Astrocyte (in vitro differentiated cells and primary cell): Measurements from ENCODE around the gene USP9X. TPM values are rescaled to one million over a fixed set of nuclear protein-coding genes. Genes with fewer than 3 reads are reported as not detected.

ENCODE experiments used
- DNase-seq: peaks from one replicate; pipeline ENCODE4 v3.0.0-alpha.2; 2010; ENCODE audit warnings: low read depth
- FAIRE-seq: peaks from 2 replicates; lab custom pipeline; 2011; peaks lifted over from hg19 to GRCh38; lab: Jason Lieb, UNC
- H2AFZ ChIP-seq: 2 replicates; pipeline ENCODE4 v1.6.0; 2012; ENCODE audit warnings: low read depth, low read length, inconsistent platforms
- H3K27ac ChIP-seq: 2 replicates; pipeline ENCODE4 v1.5.1; 2011; ENCODE audit warnings: low read depth, low read length, inconsistent platforms
- H3K27me3 ChIP-seq: 2 replicates; pipeline ENCODE4 v1.6.0; 2011; ENCODE audit warnings: low read length, inconsistent platforms; ENCODE audit not compliant: insufficient read depth
- H3K36me3 ChIP-seq: 2 replicates; pipeline ENCODE4 v1.5.1; 2011; ENCODE audit warnings: low read length, inconsistent platforms; ENCODE audit not compliant: insufficient read depth
- H3K4me1 ChIP-seq: 2 replicates; pipeline ENCODE4 v1.5.1; 2011; ENCODE audit warnings: low read length, inconsistent platforms; ENCODE audit not compliant: insufficient read depth
- H3K4me2 ChIP-seq: 2 replicates; pipeline ENCODE4 v1.6.0; 2012; ENCODE audit warnings: low read length, inconsistent platforms
- H3K4me3 ChIP-seq: 2 replicates; pipeline ENCODE4 v1.5.1; 2011; ENCODE audit warnings: low read depth, mild to moderate bottlenecking, low read length, inconsistent platforms; ENCODE audit not compliant: insufficient read depth
- H3K79me2 ChIP-seq: 2 replicates; pipeline ENCODE4 v1.6.0; 2012; ENCODE audit warnings: mild to moderate bottlenecking, low read length, inconsistent platforms; ENCODE audit not compliant: insufficient read depth
- H3K9ac ChIP-seq: 2 replicates; pipeline ENCODE4 v1.6.0; 2012; ENCODE audit warnings: mild to moderate bottlenecking, low read length, inconsistent platforms
- H3K9me3 ChIP-seq: 2 replicates; pipeline ENCODE4 v1.5.1; 2012; ENCODE audit warnings: low read depth, mild to moderate bottlenecking, low read length, inconsistent platforms; ENCODE audit not compliant: insufficient read depth
- H4K20me1 ChIP-seq: 2 replicates; pipeline ENCODE4 v1.6.0; 2012; ENCODE audit warnings: low read length, inconsistent platforms; ENCODE audit not compliant: insufficient read depth
- H3K27ac Mint-ChIP-seq: one replicate; pipeline ENCODE4 v1.8.0; 2021; ENCODE audit warnings: mild to moderate bottlenecking, mixed read lengths; ENCODE audit not compliant: unreplicated experiment
- H3K27me3 Mint-ChIP-seq: one replicate; pipeline ENCODE4 v1.8.0; 2021; ENCODE audit warnings: low read depth, mixed read lengths; ENCODE audit not compliant: unreplicated experiment
- H3K36me3 Mint-ChIP-seq: one replicate; pipeline ENCODE4 v1.8.0; 2021; ENCODE audit warnings: low read depth, mixed read lengths; ENCODE audit not compliant: unreplicated experiment
- H3K4me1 Mint-ChIP-seq: one replicate; pipeline ENCODE4 v1.8.0; 2021; ENCODE audit warnings: low read depth, mixed read lengths; ENCODE audit not compliant: unreplicated experiment
- H3K4me3 Mint-ChIP-seq: one replicate; pipeline ENCODE4 v1.8.0; 2021; ENCODE audit warnings: mild to moderate bottlenecking, moderate library complexity, mixed read lengths; ENCODE audit not compliant: unreplicated experiment
- H3K9me3 Mint-ChIP-seq: one replicate; pipeline ENCODE4 v1.8.0; 2021; ENCODE audit warnings: mild to moderate bottlenecking, mixed read lengths; ENCODE audit not compliant: unreplicated experiment
- EZH2 ChIP-seq: IDR thresholded peaks from 2 replicates; pipeline ENCODE4 v1.6.1; 2012; ENCODE audit warnings: mild to moderate bottlenecking, low read length, inconsistent platforms; ENCODE audit not compliant: insufficient read depth
- total RNA-seq: library from RNA; stranded (reverse); gene quantifications from 2 replicates; pipeline ENCODE4 v1.2.1, GENCODE V29; 2021
- TF ChIP-seq, protein P1 (sequence below): IDR thresholded peaks from 2 replicates; pipeline ENCODE4 v1.5.1; 2011; ENCODE audit warnings: low read depth, mild to moderate bottlenecking, inconsistent platforms, low read length, moderate library complexity; ENCODE audit not compliant: insufficient read depth

USP9X gene
- total RNA-seq, 1 donor from 2014 or later = 112 TPM

- no peak overlapping the region for H2AFZ ChIP-seq
- H3K9me3 Mint-ChIP-seq = no peaks in the 10 kb centered on the region
- H3K27me3 Mint-ChIP-seq = no peaks in the 10 kb centered on the region
- H3K27me3 ChIP-seq = no peaks in the 10 kb centered on the region
- no peaks in the 10 kb centered on the region for H3K9me3 ChIP-seq
- TF ChIP-seq EZH2 = no peak
- TF ChIP-seq, protein P1, sequence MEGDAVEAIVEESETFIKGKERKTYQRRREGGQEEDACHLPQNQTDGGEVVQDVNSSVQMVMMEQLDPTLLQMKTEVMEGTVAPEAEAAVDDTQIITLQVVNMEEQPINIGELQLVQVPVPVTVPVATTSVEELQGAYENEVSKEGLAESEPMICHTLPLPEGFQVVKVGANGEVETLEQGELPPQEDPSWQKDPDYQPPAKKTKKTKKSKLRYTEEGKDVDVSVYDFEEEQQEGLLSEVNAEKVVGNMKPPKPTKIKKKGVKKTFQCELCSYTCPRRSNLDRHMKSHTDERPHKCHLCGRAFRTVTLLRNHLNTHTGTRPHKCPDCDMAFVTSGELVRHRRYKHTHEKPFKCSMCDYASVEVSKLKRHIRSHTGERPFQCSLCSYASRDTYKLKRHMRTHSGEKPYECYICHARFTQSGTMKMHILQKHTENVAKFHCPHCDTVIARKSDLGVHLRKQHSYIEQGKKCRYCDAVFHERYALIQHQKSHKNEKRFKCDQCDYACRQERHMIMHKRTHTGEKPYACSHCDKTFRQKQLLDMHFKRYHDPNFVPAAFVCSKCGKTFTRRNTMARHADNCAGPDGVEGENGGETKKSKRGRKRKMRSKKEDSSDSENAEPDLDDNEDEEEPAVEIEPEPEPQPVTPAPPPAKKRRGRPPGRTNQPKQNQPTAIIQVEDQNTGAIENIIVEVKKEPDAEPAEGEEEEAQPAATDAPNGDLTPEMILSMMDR = no peak
- H3K27ac ChIP-seq = no peak overlapping the region
- H3K4me2 ChIP-seq = no peak overlapping the region
- H3K79me2 ChIP-seq = no peaks in the 10 kb centered on the region
- H3K9ac ChIP-seq = no peak overlapping the region
- H3K4me1 ChIP-seq = no peaks in the 10 kb centered on the region
- H3K4me3 Mint-ChIP-seq = no peak overlapping the region
- no peak overlapping the region for H3K27ac Mint-ChIP-seq
- H3K4me3 ChIP-seq = no peak overlapping the region
- no peaks in the 10 kb centered on the region for H3K4me1 Mint-ChIP-seq
- FAIRE-seq (no peak), DNase-seq (no peak)
- H3K36me3 ChIP-seq = no peaks in the 10 kb centered on the region
- H3K36me3 Mint-ChIP-seq = no peaks in the 10 kb centered on the region
- no peaks in the 10 kb centered on the region for H4K20me1 ChIP-seq
Observed at GRCh38 chrX:41076742-41077141, 8.5 kb upstream of the USP9X start.

GRCh38 chrX:41081821-41082220, 3.4 kb upstream of the USP9X start:
- no peaks in the 10 kb centered on the region for H3K36me3 Mint-ChIP-seq
- H3K79me2 ChIP-seq = peaks cover 16% of the 10 kb centered on the region
- H3K4me2 ChIP-seq = no peak overlapping the region
- H3K27ac Mint-ChIP-seq = no peak overlapping the region
- no peaks in the 10 kb centered on the region for H3K4me1 ChIP-seq
- no peaks in the 10 kb centered on the region for H3K27me3 ChIP-seq
- H3K9me3 ChIP-seq = no peaks in the 10 kb centered on the region
- H3K36me3 ChIP-seq = no peaks in the 10 kb centered on the region
- H3K4me3 ChIP-seq = no peak overlapping the region
- peaks cover 5% of the 10 kb centered on the region for H4K20me1 ChIP-seq
- no peak overlapping the region for H3K27ac ChIP-seq
- H3K4me1 Mint-ChIP-seq = peaks cover 3% of the 10 kb centered on the region
- H3K9ac ChIP-seq = no peak overlapping the region
- FAIRE-seq = no peak
- H2AFZ ChIP-seq = no peak overlapping the region
- no peak for DNase-seq
- H3K9me3 Mint-ChIP-seq = no peaks in the 10 kb centered on the region
- no peaks in the 10 kb centered on the region for H3K27me3 Mint-ChIP-seq
- TF ChIP-seq, protein P1 = no peak
- no peak for TF ChIP-seq EZH2
- no peak overlapping the region for H3K4me3 Mint-ChIP-seq

DNA sequence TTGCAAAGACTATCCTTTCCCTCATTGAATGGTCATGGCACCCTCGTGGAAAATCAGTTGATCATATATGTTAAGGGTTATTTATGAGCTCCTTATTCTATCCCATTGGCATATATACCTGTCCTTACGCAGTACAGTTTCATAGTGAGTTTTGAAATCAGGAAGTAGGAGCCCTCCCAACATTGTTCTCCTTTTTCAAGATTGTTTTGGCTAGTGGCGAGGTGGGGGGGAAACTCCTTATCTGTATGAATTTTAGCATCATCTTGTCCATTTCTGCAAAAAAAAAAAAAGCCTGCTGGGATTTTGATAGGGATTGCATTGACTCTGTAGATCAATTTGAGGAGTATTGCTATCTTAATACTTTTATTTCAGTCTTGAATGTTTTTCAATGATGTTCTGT, 2.5 kb upstream of the USP9X start:
- Mint-ChIP-seq H3K4me1 (peaks cover 3% of the 10 kb centered on the region), H3K9me3 (no peaks in the 10 kb centered on the region), H3K27me3 (no peaks in the 10 kb centered on the region), H3K4me3 (no peak overlapping the region), H3K36me3 (no peaks in the 10 kb centered on the region), H3K27ac (no peak overlapping the region)
- no peak overlapping the region for H3K4me3 ChIP-seq
- H3K9ac ChIP-seq = no peak overlapping the region
- H3K4me1 ChIP-seq = no peaks in the 10 kb centered on the region
- no peaks in the 10 kb centered on the region for H3K36me3 ChIP-seq
- peaks cover 15% of the 10 kb centered on the region for H4K20me1 ChIP-seq
- TF ChIP-seq, protein P1 = no peak
- TF ChIP-seq EZH2 = no peak
- H2AFZ ChIP-seq = no peak overlapping the region
- H3K27ac ChIP-seq = no peak overlapping the region
- no peaks in the 10 kb centered on the region for H3K27me3 ChIP-seq
- H3K79me2 ChIP-seq = peaks cover 25% of the 10 kb centered on the region
- H3K4me2 ChIP-seq = no peak overlapping the region
- FAIRE-seq (no peak), DNase-seq (no peak)
- no peaks in the 10 kb centered on the region for H3K9me3 ChIP-seq
